Glutamatergic neuron (in vitro differentiated cells): ENCODE results near the gene ADGRE1. TPM values are rescaled to one million over a fixed set of nuclear protein-coding genes. Genes with fewer than 3 reads are reported as not detected.

Experiments used
- DNase-seq: peaks from one replicate; pipeline ENCODE4 v3.0.0; 2022
- H3K27ac Mint-ChIP-seq: one replicate; pipeline ENCODE4 v1.8.0; 2020; ENCODE audit warnings: mild to moderate bottlenecking, mixed read lengths, inconsistent platforms; ENCODE audit not compliant: unreplicated experiment
- H3K27me3 Mint-ChIP-seq: one replicate; pipeline ENCODE4 v1.8.0; 2020; ENCODE audit warnings: mild to moderate bottlenecking, moderate library complexity, mixed read lengths, inconsistent platforms; ENCODE audit not compliant: unreplicated experiment
- H3K36me3 Mint-ChIP-seq: one replicate; pipeline ENCODE4 v1.8.0; 2020; ENCODE audit warnings: mild to moderate bottlenecking, mixed read lengths, inconsistent platforms; ENCODE audit not compliant: unreplicated experiment
- H3K4me1 Mint-ChIP-seq: one replicate; pipeline ENCODE4 v1.8.0; 2020; ENCODE audit warnings: mild to moderate bottlenecking, low read depth, mixed read lengths, inconsistent platforms; ENCODE audit not compliant: unreplicated experiment
- H3K4me3 Mint-ChIP-seq: one replicate; pipeline ENCODE4 v1.8.0; 2020; ENCODE audit warnings: mild to moderate bottlenecking, mixed read lengths, inconsistent platforms; ENCODE audit not compliant: unreplicated experiment
- H3K9me3 Mint-ChIP-seq: one replicate; pipeline ENCODE4 v1.8.0; 2020; ENCODE audit warnings: mild to moderate bottlenecking, moderate library complexity, mixed read lengths, inconsistent platforms; ENCODE audit not compliant: unreplicated experiment
- CTCF ChIP-seq: fragments of 200-600 bp; sonication (generic); IDR thresholded peaks from one replicate; pipeline ENCODE4 v1.5.0; 2021; ENCODE audit not compliant: partially characterized antibody, unreplicated experiment
- long read RNA-seq: library from polyadenylated mRNA; unstranded; transcript quantifications from one replicate; pipeline ENCODE4 v2.0.0, GENCODE V29; 2020; ENCODE audit not compliant: unreplicated experiment
- total RNA-seq: library from RNA; stranded (reverse); fragmentation: NEBNext Ultra II Directional; extraction: Animal tissue kit (Norgen Biotek cat#: 25700); gene quantifications from one replicate; pipeline ENCODE4 v1.2.1, GENCODE V29; 2021; ENCODE audit not compliant: unreplicated experiment

The ADGRE1 gene, protein sequence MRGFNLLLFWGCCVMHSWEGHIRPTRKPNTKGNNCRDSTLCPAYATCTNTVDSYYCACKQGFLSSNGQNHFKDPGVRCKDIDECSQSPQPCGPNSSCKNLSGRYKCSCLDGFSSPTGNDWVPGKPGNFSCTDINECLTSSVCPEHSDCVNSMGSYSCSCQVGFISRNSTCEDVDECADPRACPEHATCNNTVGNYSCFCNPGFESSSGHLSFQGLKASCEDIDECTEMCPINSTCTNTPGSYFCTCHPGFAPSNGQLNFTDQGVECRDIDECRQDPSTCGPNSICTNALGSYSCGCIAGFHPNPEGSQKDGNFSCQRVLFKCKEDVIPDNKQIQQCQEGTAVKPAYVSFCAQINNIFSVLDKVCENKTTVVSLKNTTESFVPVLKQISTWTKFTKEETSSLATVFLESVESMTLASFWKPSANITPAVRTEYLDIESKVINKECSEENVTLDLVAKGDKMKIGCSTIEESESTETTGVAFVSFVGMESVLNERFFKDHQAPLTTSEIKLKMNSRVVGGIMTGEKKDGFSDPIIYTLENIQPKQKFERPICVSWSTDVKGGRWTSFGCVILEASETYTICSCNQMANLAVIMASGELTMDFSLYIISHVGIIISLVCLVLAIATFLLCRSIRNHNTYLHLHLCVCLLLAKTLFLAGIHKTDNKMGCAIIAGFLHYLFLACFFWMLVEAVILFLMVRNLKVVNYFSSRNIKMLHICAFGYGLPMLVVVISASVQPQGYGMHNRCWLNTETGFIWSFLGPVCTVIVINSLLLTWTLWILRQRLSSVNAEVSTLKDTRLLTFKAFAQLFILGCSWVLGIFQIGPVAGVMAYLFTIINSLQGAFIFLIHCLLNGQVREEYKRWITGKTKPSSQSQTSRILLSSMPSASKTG
- total RNA-seq: not detected
- long read RNA-seq: 0 reads

- Mint-ChIP-seq H3K9me3 (peaks cover 11% of the 10 kb centered on the region), H3K4me1 (no peaks in the 10 kb centered on the region), H3K36me3 (peaks cover 12% of the 10 kb centered on the region), H3K27ac (no peak within 1 kb of the TSS), H3K4me3 (no peak within 1 kb of the TSS), H3K27me3 (peaks cover 3% of the 10 kb centered on the region)
- TF ChIP-seq CTCF: no peak
- DNase-seq: no peak
Measured at GRCh38 chr19:6887316-6887715, at the start of gene ADGRE1. Gene ADGRE1 (plus strand): TSS chr19:6887579. CDS start chr19:6887609, 30 bp downstream.

DNA sequence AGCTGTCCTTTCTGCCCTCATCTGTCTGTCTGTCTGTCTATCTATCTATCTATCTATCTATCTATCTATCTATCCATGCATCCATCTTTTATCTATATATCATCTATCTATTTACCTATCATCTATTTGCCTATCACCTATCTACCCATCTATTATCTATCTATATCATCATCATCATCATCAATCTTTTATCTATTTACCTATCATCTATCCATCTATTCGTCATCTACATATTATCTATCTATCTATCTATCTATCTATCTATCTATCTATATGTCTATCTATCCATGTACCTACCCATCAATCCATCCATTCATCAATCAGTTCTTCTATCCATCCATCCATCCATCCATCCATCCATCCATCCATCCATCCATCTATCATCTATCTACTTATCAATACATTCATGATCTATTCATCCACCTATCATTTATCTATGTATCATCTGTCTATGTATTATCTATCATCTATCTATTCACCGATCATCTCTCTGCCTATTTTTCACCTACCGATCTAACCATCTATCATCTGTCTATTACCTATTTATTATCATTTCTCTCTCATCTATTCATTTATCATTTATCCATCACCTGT lies 49.2 kb upstream of the ADGRE1 start:
- Mint-ChIP-seq H3K27ac (no peak overlapping the region), H3K36me3 (no peaks in the 10 kb centered on the region), H3K9me3 (peaks cover 1% of the 10 kb centered on the region), H3K4me1 (no peaks in the 10 kb centered on the region), H3K27me3 (peaks cover 6% of the 10 kb centered on the region), H3K4me3 (no peak overlapping the region)
- no peak for TF ChIP-seq CTCF
- no peak for DNase-seq

DNA sequence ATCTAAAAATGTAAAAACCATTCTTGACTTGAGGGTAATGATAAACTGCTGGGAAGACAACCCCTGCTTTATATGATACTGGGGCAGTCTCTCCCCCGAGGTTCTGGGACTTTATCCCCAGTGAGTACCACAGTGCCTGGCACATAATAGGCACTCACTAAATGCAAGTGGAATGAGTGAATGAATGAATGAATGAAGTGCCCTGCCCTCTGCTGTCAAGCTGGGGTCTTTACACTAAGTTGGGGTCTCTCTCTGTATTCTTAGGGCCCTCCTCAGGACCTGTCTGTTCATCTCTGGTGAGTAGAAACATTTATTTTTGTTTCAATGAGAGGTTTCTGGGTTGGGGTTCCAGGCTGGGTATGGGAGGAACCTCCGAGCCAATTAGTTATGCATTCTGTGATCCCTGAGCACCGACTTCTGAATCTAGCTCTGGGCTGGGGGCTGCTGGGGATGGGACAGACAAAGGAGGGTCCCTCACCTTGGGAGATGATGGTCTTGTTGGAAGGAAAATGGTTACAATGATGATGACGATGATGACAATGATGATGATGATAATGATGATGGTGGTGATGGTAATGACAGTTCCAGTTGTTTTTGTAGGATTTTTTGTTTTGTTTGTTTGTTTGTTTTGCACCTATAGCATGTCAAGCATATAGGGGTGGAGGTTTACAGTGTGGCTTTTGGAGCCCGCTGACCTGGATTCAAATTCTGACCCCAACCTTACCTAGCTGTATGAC lies 44.3 kb upstream of the ADGRE1 start:
- no peak for TF ChIP-seq CTCF
- no peak for DNase-seq
- Mint-ChIP-seq H3K27me3 (peaks cover 7% of the 10 kb centered on the region), H3K27ac (no peak overlapping the region), H3K36me3 (no peaks in the 10 kb centered on the region), H3K4me3 (no peak overlapping the region), H3K4me1 (no peaks in the 10 kb centered on the region), H3K9me3 (peaks cover 3% of the 10 kb centered on the region)

- no peaks in the 10 kb centered on the region for H3K36me3 Mint-ChIP-seq
Measured at GRCh38 chr19:6847828-6848200, 39.6 kb upstream of the ADGRE1 start.

More at GRCh38 chr19:6847828-6848200, 39.6 kb upstream of the ADGRE1 start:
- no peak for DNase-seq
- Mint-ChIP-seq H3K9me3 (peaks cover 3% of the 10 kb centered on the region), H3K27ac (no peak overlapping the region), H3K4me3 (no peak overlapping the region), H3K27me3 (peaks cover 5% of the 10 kb centered on the region), H3K4me1 (no peaks in the 10 kb centered on the region)
- TF ChIP-seq CTCF: no peak
